Hepatocyte (in vitro differentiated cells): ENCODE results near the gene HSPB6. TPM values are rescaled to one million over a fixed set of nuclear protein-coding genes. Genes with fewer than 3 reads are reported as not detected.

ENCODE experiments used
- DNase-seq: peaks from one replicate; pipeline ENCODE4 v3.0.0-alpha.2; 2016; ENCODE audit warnings: low spot score
- H2AFZ ChIP-seq: fragments of 200-600 bp; sonication (generic); 2 replicates; pipeline ENCODE4 v1.6.0; 2016; ENCODE audit warnings: antibody characterized with exemption, mild to moderate bottlenecking
- H3K27ac ChIP-seq: fragments of 200-600 bp; sonication (generic); 2 replicates; pipeline ENCODE4 v1.5.1; 2016; ENCODE audit warnings: mild to moderate bottlenecking
- H3K27me3 ChIP-seq: fragments of 200-600 bp; sonication (generic); 2 replicates; pipeline ENCODE4 v1.6.1; 2016
- H3K36me3 ChIP-seq: fragments of 200-600 bp; sonication (generic); replicated peaks from 2 replicates; pipeline ENCODE4 v1.5.1; 2016; ENCODE audit warnings: low read depth; ENCODE audit not compliant: insufficient read depth
- H3K4me1 ChIP-seq: fragments of 200-600 bp; sonication (generic); 2 replicates; pipeline ENCODE4 v1.5.1; 2016; ENCODE audit warnings: mild to moderate bottlenecking, moderate library complexity; ENCODE audit not compliant: insufficient read depth
- H3K4me2 ChIP-seq: fragments of 200-600 bp; sonication (generic); 2 replicates; pipeline ENCODE4 v1.6.0; 2016
- H3K4me3 ChIP-seq: fragments of 200-600 bp; sonication (generic); 2 replicates; pipeline ENCODE4 v1.5.1; 2016; ENCODE audit warnings: mild to moderate bottlenecking
- H3K79me2 ChIP-seq: fragments of 200-600 bp; sonication (generic); 2 replicates; pipeline ENCODE4 v1.6.0; 2017; ENCODE audit warnings: mild to moderate bottlenecking
- H3K9me2 ChIP-seq: fragments of 200-600 bp; sonication (generic); replicated peaks from 2 replicates; pipeline ENCODE4 v1.6.0; 2017; ENCODE audit warnings: mild to moderate bottlenecking; ENCODE audit not compliant: insufficient read depth
- H3K9me3 ChIP-seq: fragments of 200-600 bp; sonication (generic); 2 replicates; pipeline ENCODE4 v1.5.1; 2016; ENCODE audit warnings: low read depth, mild to moderate bottlenecking
- H4K20me1 ChIP-seq: fragments of 200-600 bp; sonication (generic); 2 replicates; pipeline ENCODE4 v1.6.0; 2016; ENCODE audit warnings: mild to moderate bottlenecking; ENCODE audit not compliant: insufficient read depth, poor library complexity, severe bottlenecking
- CTCF ChIP-seq: fragments of 200-600 bp; sonication (generic); IDR thresholded peaks from 2 replicates; pipeline ENCODE4 v1.5.1; 2016; ENCODE audit warnings: antibody characterized with exemption, mild to moderate bottlenecking; ENCODE audit not compliant: poor library complexity
- EZH2 ChIP-seq: fragments of 200-600 bp; sonication (generic); IDR thresholded peaks from 2 replicates; pipeline ENCODE4 v1.6.1; 2016; ENCODE audit warnings: antibody characterized with exemption, mild to moderate bottlenecking, borderline replicate concordance
- EZH2phosphoT487 ChIP-seq: fragments of 200-600 bp; sonication (generic); IDR thresholded peaks from one replicate; pipeline ENCODE4 v1.6.1; 2018; ENCODE audit warnings: antibody characterized with exemption, mild to moderate bottlenecking, low read depth, moderate library complexity; ENCODE audit not compliant: unreplicated experiment, severe bottlenecking
- WGBS: methylation state at CpG from one replicate; pipeline ENCODE4 v1.1.6; 2016; ENCODE audit warnings: low lambda C conversion rate; ENCODE audit errors: missing lambda C conversion rate; 5-methylcytosine and 5-hydroxymethylcytosine counted together
- polyA plus RNA-seq: library from polyadenylated mRNA; unstranded; fragments of >200 nt; fragmentation: Nextera tagmentation; extraction: Ambion mirVana; gene quantifications from 2 replicates; pipeline ENCODE4 v1.2.1, GENCODE V29; 2016
- total RNA-seq: library from RNA; depleted of rRNA; stranded (reverse); fragments of >200 nt; gene quantifications from 2 replicates; pipeline ENCODE4 v1.2.3, GENCODE V29; 2014

HSPB6 gene
- total and polyA plus RNA-seq, 2 experiments from 2014 or later, result 7.1 to 235 TPM

- no peak for DNase-seq
- no peaks in the 10 kb centered on the region for H3K36me3 ChIP-seq
- 95% methylated on average over 16 of the region's 24 CpGs for whole genome bisulfite sequencing
- H3K4me1 ChIP-seq, result peaks cover 6% of the 10 kb centered on the region
- no peak for TF ChIP-seq CTCF
- no peak for TF ChIP-seq EZH2
- TF ChIP-seq EZH2phosphoT487, result no peak
- no peaks in the 10 kb centered on the region for H3K9me2 ChIP-seq
- H3K4me2 ChIP-seq, result no peak overlapping the region
- no peaks in the 10 kb centered on the region for H3K27me3 ChIP-seq
- no peak overlapping the region for H2AFZ ChIP-seq
- no peak overlapping the region for H3K4me3 ChIP-seq
- H4K20me1 ChIP-seq, result peaks cover 24% of the 10 kb centered on the region
- peaks cover 36% of the 10 kb centered on the region for H3K79me2 ChIP-seq
- H3K9me3 ChIP-seq, result no peaks in the 10 kb centered on the region
- H3K27ac ChIP-seq, result no peak overlapping the region
Observed at GRCh38 chr19:35723671-35724070, 33.2 kb downstream of the HSPB6 start.

GRCh38 chr19:35722897-35723296, 33.9 kb downstream of the HSPB6 start:
- no peak for DNase-seq
- H3K9me3 ChIP-seq, result no peaks in the 10 kb centered on the region
- H3K79me2 ChIP-seq, result peaks cover 42% of the 10 kb centered on the region
- no peak overlapping the region for H3K4me2 ChIP-seq
- peaks cover 6% of the 10 kb centered on the region for H3K4me1 ChIP-seq
- H3K27ac ChIP-seq, result no peak overlapping the region
- H3K9me2 ChIP-seq, result no peaks in the 10 kb centered on the region
- no peaks in the 10 kb centered on the region for H3K27me3 ChIP-seq
- peaks cover 25% of the 10 kb centered on the region for H4K20me1 ChIP-seq
- H3K36me3 ChIP-seq, result no peaks in the 10 kb centered on the region
- no peak overlapping the region for H2AFZ ChIP-seq
- H3K4me3 ChIP-seq, result no peak overlapping the region
- no peak for TF ChIP-seq CTCF
- TF ChIP-seq EZH2, result no peak
- TF ChIP-seq EZH2phosphoT487, result no peak
- 97% methylated on average over 16 of the region's 16 CpGs for WGBS

- Histone ChIP-seq H3K79me2 (peaks cover 42% of the 10 kb centered on the region), H3K4me3 (no peak overlapping the region), H3K27me3 (no peaks in the 10 kb centered on the region), H2AFZ (no peak overlapping the region), H3K27ac (no peak overlapping the region), H3K9me3 (no peaks in the 10 kb centered on the region), H4K20me1 (peaks cover 25% of the 10 kb centered on the region), H3K4me1 (peaks cover 6% of the 10 kb centered on the region), H3K36me3 (no peaks in the 10 kb centered on the region), H3K4me2 (no peak overlapping the region), H3K9me2 (no peaks in the 10 kb centered on the region)
- TF ChIP-seq EZH2 (no peak), EZH2phosphoT487 (no peak), CTCF (no peak)
- 97% methylated on average over 14 of the region's 14 CpGs for WGBS
- DNase-seq, result no peak
Observed at GRCh38 chr19:35722461-35722860, 34.4 kb downstream of the HSPB6 start.

GRCh38 chr19:35721374-35721773, 35.5 kb downstream of the HSPB6 start:
- Histone ChIP-seq H3K79me2 (peaks cover 42% of the 10 kb centered on the region), H3K27me3 (no peaks in the 10 kb centered on the region), H3K4me1 (peaks cover 6% of the 10 kb centered on the region), H3K36me3 (no peaks in the 10 kb centered on the region), H3K4me2 (no peak overlapping the region), H2AFZ (no peak overlapping the region), H3K9me2 (no peaks in the 10 kb centered on the region), H3K27ac (no peak overlapping the region), H4K20me1 (peaks cover 25% of the 10 kb centered on the region), H3K4me3 (no peak overlapping the region), H3K9me3 (no peaks in the 10 kb centered on the region)
- WGBS, result 97% methylated on average over 16 of the region's 16 CpGs
- no peak for DNase-seq
- TF ChIP-seq EZH2phosphoT487 (no peak), EZH2 (no peak)
